GM21723 (cell line): ENCODE data around the gene PIK3R2.

Experiments used
- ATAC-seq: cut with Tn5 transposase; IDR thresholded peaks from one replicate; pipeline ENCODE4 v1.9.1; 2021; ENCODE audit warnings: mild to moderate bottlenecking, moderate library complexity; ENCODE audit not compliant: unreplicated experiment

Gene PIK3R2

GRCh38 chr19:18122860-18123795, 29.8 kb upstream of the PIK3R2 start:
- no peak for ATAC-seq

- no peak for ATAC-seq
These were observed 29.1 kb upstream of the PIK3R2 start for GRCh38 chr19:18123819-18124218.

GRCh38 chr19:18126097-18126496, 26.9 kb upstream of the PIK3R2 start:
- no peak for ATAC-seq

DNA sequence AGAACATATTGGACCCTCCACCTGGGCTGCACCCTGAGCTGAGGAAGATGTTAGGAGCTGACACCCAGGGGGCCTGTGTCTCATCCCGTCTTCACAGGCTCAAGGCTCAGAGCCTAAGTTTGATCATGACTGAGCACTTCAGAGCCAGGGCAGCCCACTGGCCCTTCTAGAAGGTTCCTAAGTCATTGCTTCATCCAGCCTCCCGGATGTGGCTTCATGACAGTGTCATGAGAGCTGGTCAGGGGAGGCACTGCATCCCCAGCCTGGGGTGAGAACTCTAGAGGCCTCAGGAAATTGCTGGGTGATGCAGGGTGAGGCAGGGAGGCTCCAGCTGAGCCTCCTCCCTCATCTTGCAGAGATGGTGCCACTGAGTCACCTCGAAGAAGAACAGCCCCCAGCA, 24.9 kb upstream of the PIK3R2 start:
- ATAC-seq = no peak

GRCh38 chr19:18128805-18129204, 24.2 kb upstream of the PIK3R2 start:
- ATAC-seq = no peak

DNA sequence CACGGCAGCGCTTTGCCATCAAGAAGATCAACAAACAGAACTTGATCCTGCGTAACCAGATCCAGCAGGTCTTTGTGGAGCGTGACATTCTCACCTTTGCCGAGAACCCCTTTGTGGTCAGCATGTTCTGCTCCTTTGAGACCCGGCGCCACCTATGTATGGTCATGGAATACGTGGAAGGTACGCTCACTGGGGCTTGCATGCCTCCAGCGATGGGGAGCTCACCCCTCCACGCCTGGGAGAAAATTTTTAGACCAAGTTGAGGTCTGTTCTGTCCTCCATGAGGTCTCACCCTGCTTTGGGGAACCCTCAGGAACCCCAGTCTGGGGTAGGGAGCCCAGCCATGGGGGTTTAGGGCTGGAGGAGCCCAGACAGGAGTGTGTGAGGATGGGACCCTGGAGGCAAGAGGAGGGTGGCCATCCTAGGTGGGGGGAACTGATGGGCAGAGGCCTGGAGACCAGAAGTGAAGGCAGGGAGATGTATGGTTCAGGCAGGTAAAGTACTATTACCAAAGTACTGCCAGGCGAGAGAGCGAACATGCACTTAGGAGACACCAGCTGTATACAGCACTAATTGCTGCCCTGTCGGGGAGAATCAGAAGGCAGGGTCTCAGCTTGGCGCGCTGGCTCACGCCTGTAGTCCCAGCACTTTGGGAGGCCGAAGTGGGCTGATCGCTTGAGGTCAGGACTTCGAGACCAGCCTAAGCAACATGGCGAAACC, 22.3 kb upstream of the PIK3R2 start:
- ATAC-seq = no peak

DNA sequence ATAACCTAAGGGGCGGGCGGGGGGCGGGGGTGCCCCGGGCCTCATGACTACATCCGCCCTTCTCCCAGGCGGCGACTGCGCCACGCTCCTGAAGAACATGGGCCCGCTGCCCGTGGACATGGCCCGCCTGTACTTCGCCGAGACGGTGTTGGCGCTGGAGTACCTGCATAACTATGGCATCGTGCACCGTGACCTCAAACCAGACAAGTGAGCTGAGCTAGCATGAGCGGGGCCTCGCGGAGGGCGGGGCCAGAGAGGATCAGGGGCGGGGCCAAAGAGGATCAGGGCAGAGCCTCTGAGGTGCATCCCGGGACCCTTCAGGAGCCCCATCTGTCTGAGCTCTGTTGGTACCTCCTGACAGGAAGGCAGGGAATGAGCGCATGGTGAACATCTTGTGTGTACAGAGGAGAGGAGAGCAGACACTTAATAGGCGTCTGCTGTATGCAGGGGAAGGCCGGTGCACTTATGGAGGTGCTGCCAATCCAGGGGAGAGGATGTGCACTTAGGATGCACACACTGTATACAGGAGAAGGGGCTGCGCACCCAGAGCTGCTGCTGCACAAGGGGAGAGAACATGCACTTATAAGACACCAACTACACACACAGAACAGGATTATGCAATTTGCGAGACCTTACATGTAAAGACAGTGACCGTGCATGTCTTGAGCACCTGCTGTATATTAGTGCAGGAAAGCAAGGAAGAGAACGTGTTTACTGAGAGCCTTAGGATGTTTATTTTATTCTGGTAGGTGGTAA, 20.9 kb upstream of the PIK3R2 start:
- ATAC-seq = no peak

GRCh38 chr19:18135712-18136584, 17.0 kb upstream of the PIK3R2 start:
- ATAC-seq = no peak

DNA sequence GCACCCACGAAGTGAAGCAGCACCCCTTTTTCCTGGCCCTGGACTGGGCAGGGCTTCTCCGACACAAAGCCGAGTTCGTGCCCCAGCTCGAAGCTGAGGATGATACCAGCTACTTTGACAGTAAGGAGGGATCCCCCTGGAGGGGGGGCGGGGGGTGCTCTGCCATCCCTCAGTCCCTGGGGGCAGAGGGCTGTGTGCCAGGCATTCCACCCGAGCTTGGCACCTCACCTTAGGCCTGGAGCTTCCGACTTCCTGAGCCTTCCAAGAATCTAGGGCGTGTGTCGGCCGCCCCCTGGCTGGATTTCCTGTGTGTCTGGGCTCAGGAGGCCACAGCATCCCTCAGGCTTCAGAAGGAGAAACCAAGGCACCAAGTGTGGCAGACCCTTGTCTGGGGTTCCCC, 15.7 kb upstream of the PIK3R2 start:
- no peak for ATAC-seq

- no peak for ATAC-seq
These were observed 15.2 kb upstream of the PIK3R2 start for GRCh38 chr19:18137657-18138339.

- ATAC-seq = no peak
These were observed 12.5 kb upstream of the PIK3R2 start for GRCh38 chr19:18140473-18140872.

DNA sequence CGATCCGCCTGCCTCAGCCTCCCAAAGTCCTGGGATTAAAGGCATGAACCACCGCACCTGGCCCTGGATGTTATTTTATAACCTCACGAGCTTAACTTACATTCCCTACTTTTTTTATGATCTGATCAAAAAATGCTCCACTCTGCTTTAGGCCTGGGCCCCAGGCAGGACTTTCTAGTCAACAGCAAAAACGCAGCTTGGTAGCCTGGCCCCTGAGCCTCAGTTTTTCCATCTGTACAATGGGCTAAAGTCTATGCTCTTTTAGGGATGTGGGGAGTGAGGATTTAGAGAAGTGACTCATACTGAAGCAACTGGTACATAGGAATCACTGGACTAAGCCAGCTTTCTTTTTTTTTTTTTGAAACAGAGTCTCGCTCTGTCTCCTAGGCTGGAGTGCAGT, 11.9 kb upstream of the PIK3R2 start:
- ATAC-seq = no peak

GRCh38 chr19:18143902-18144301, 9.1 kb upstream of the PIK3R2 start:
- ATAC-seq = no peak

GRCh38 chr19:18144361-18144760, 8.6 kb upstream of the PIK3R2 start:
- ATAC-seq = no peak

DNA sequence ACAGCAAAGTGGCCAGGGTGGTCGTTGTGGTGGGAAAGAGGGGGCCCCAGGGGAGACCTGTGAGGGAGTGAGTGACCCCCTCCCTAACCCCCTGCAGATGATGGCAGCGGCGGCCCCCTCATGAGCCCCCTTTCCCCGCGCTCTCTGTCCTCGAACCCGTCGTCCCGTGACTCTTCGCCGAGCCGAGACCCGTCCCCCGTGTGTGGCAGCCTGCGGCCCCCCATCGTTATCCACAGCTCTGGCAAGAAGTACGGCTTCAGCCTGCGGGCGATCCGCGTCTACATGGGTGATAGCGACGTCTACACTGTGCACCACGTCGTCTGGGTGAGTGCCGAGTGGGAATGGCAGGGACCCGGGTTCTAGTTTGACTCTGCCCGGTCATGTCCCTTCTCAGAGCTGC, 8.1 kb upstream of the PIK3R2 start:
- no peak for ATAC-seq

GRCh38 chr19:18145391-18145999, 7.5 kb upstream of the PIK3R2 start:
- no peak for ATAC-seq

DNA sequence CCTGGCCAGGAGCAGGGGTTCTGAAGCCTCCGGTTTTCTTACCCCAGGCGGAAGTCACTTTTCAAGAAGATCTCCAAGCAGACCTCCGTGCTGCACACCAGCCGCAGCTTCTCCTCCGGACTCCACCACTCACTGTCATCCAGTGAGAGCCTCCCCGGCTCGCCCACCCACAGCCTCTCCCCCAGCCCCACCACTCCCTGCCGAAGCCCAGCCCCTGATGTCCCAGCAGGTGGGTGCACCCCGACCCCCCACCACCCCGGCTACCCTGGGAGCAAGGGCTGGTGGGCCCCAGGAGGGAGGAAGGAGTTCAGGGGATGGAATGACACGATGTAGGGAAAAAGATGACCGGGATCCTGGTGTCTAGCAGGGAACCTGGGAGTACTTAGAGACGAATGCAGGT, 5.6 kb upstream of the PIK3R2 start:
- ATAC-seq = no peak

DNA sequence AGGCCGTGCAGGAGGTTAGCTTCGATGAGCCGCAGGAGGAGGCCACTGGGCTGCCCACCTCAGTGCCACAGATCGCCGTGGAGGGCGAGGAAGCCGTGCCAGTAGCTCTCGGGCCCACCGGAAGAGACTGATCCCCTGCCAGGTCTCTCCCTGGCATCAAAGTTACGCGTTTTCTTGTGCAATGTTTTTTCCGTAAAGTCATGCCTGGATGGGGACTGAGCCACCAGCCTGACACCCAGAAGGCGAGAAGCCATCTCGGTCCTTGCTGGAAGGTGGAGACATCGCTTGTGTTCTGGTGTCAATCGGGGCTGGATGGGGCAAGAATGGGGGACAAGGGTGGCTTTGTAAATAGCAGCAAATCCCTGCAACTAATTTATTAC, 3.4 kb upstream of the PIK3R2 start:
- no peak for ATAC-seq

GRCh38 chr19:18150776-18151624, 2.0 kb upstream of the PIK3R2 start:
- ATAC-seq = no peak
